Breast epithelium (tissue), 3 donors: ENCODE measurements around the gene REPS1.

ENCODE experiments used
- CTCF ChIP-seq, 3 donors: fragments of 450-650 bp; IDR thresholded peaks; one replicate each; pipeline ENCODE4 v1.5.1; 2016 to 2017; ENCODE audit warnings: antibody characterized with exemption in 3 of 3, mild to moderate bottlenecking in 3 of 3, moderate library complexity in 3 of 3
- POLR2A ChIP-seq: fragments of 450-650 bp; IDR thresholded peaks from one replicate; pipeline ENCODE4 v1.6.1; 2016; ENCODE audit warnings: antibody characterized with exemption, mild to moderate bottlenecking, moderate library complexity

DNA sequence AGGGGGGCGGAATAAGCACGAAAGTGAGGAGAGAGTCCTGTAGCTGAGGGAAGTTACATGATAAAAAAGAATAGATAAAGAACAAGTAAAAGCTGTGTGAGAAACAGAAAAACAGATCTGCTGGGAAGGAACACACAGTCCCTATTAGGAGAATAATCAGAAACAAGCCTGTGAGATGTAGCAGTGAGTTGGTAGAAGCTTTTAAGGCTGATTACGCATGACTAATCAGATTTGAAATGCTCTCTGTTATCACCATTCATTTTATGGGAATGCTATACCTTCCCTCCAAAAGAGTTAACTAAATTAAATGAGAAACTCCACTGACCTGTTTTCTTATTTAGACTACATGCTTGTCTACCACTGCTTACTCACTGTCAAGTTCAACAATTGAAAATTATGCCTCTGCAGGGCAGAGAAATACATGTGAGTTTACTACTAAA is 15.8 kb downstream of the REPS1 start:
- TF ChIP-seq CTCF (IDR thresholded peaks at IDR 0.05) (no peak), POLR2A (no peak)
